WTC11 (cell line): ENCODE measurements around the gene LYAR. TPM values are rescaled to one million over a fixed set of nuclear protein-coding genes. Genes with fewer than 3 reads are reported as not detected.

Source experiments
- ATAC-seq: fragments of 200-7000 bp; cut with Tn5 transposase; 2 replicates; pipeline ENCODE4 v1.10.0; 2021; ENCODE audit warnings: mild to moderate bottlenecking, moderate library complexity
- CTCF ChIA-PET: fragments of 300-600 bp; sonication (Branson Sonifier 250); formaldehyde crosslinking; loops from one replicate; lab custom pipeline; 2021; ENCODE audit warnings: antibody characterized with exemption; lab: Charles Lee
- POLR2A ChIA-PET: fragments of 350-600 bp; sonication (Branson Sonifier 250); formaldehyde crosslinking; loops from one replicate; lab custom pipeline; 2021; ENCODE audit warnings: antibody characterized with exemption; lab: Charles Lee
- DNase-seq: peaks from one replicate; pipeline ENCODE4 v3.0.0; 2021; ENCODE audit warnings: low spot score
- H3K27ac Mint-ChIP-seq: 2 replicates; pipeline ENCODE4 v1.8.0; 2021; ENCODE audit warnings: mixed read lengths
- H3K27me3 Mint-ChIP-seq: 2 replicates; pipeline ENCODE4 v1.8.0; 2021; ENCODE audit warnings: low read depth, mild to moderate bottlenecking, moderate library complexity, mixed read lengths
- H3K36me3 Mint-ChIP-seq: 2 replicates; pipeline ENCODE4 v1.8.0; 2021; ENCODE audit warnings: mixed read lengths
- H3K4me1 Mint-ChIP-seq: 2 replicates; pipeline ENCODE4 v1.8.0; 2022; ENCODE audit warnings: mixed read lengths
- H3K4me3 Mint-ChIP-seq: 2 replicates; pipeline ENCODE4 v1.8.0; 2021; ENCODE audit warnings: mild to moderate bottlenecking, moderate library complexity, mixed read lengths
- H3K9me3 Mint-ChIP-seq: 2 replicates; pipeline ENCODE4 v1.8.0; 2021; ENCODE audit warnings: mixed read lengths
- ATF1 ChIP-seq: sonication (generic); formaldehyde crosslinking; IDR thresholded peaks from 2 replicates; pipeline ENCODE4 v1.8.1; 2023; ENCODE audit warnings: mild to moderate bottlenecking, moderate library complexity, missing genetic modification reagents
- FOXJ3 ChIP-seq: sonication (generic); formaldehyde crosslinking; IDR thresholded peaks from 2 replicates; pipeline ENCODE4 v1.9.0; 2021; ENCODE audit warnings: missing genetic modification reagents, mild to moderate bottlenecking, borderline replicate concordance
- GRHL2 ChIP-seq: fragments of 250-450 bp; sonication (Bioruptor Pico); IDR thresholded peaks from 2 replicates; pipeline ENCODE4 v1.8.0; 2022; ENCODE audit warnings: mild to moderate bottlenecking, moderate library complexity; ENCODE audit not compliant: insufficient replicate concordance, severe bottlenecking
- GTF2I ChIP-seq: fragments of 250-450 bp; sonication (Bioruptor Pico); conservative IDR thresholded peaks from 2 replicates; pipeline ENCODE4 v1.4.0; 2021; ENCODE audit warnings: mild to moderate bottlenecking
- HMGA2 ChIP-seq: fragments of 250-450 bp; sonication (Bioruptor Pico); IDR thresholded peaks from 2 replicates; pipeline ENCODE4 v1.4.0; 2021; ENCODE audit warnings: mild to moderate bottlenecking, moderate library complexity
- NFE2L1 ChIP-seq: sonication (generic); formaldehyde crosslinking; IDR thresholded peaks from 2 replicates; pipeline ENCODE4 v1.8.1; 2023; ENCODE audit warnings: missing genetic modification reagents
- RELA ChIP-seq: sonication (generic); formaldehyde crosslinking; IDR thresholded peaks from 2 replicates; pipeline ENCODE4 v1.8.1; 2022; ENCODE audit warnings: missing genetic modification reagents, mild to moderate bottlenecking, borderline replicate concordance
- SMAD3 ChIP-seq: sonication (generic); formaldehyde crosslinking; IDR thresholded peaks from 2 replicates; pipeline ENCODE4 v1.8.0; 2022; ENCODE audit warnings: missing genetic modification reagents, mild to moderate bottlenecking, borderline replicate concordance
- TCF7 ChIP-seq: sonication (generic); formaldehyde crosslinking; IDR thresholded peaks from 2 replicates; pipeline ENCODE4 v1.8.0; 2022; ENCODE audit warnings: mild to moderate bottlenecking, low read depth, missing genetic modification reagents, moderate library complexity
- TEAD4 ChIP-seq: sonication (generic); formaldehyde crosslinking; IDR thresholded peaks from 2 replicates; pipeline ENCODE4 v1.8.0; 2022; ENCODE audit warnings: mild to moderate bottlenecking, missing genetic modification reagents
- TP53 ChIP-seq: sonication (generic); formaldehyde crosslinking; IDR thresholded peaks from 2 replicates; pipeline ENCODE4 v1.8.1; 2023; ENCODE audit warnings: mild to moderate bottlenecking, missing genetic modification reagents
- ZBTB21 ChIP-seq: sonication (generic); formaldehyde crosslinking; IDR thresholded peaks from 2 replicates; pipeline ENCODE4 v1.8.1; 2023; ENCODE audit warnings: mild to moderate bottlenecking, missing genetic modification reagents, borderline replicate concordance
- ZNF423 ChIP-seq: fragments of 250-450 bp; sonication (Bioruptor Pico); IDR thresholded peaks from 2 replicates; pipeline ENCODE4 v2.1.2; 2022; ENCODE audit warnings: mild to moderate bottlenecking, moderate library complexity
- total RNA-seq: library from RNA; stranded (reverse); gene quantifications from 3 replicates; pipeline ENCODE4 v1.2.3, GENCODE V29; 2021
- TF ChIP-seq, protein P1 (sequence below): sonication (generic); formaldehyde crosslinking; IDR thresholded peaks from 2 replicates; pipeline ENCODE4 v1.8.1; 2022; ENCODE audit warnings: low read depth, mild to moderate bottlenecking, moderate library complexity, missing genetic modification reagents, borderline replicate concordance
- TF ChIP-seq, protein P2 (sequence below): sonication (generic); formaldehyde crosslinking; IDR thresholded peaks from 2 replicates; pipeline ENCODE4 v1.8.0; 2022; ENCODE audit warnings: missing genetic modification reagents
- TF ChIP-seq, protein P3 (sequence below): sonication (generic); formaldehyde crosslinking; conservative IDR thresholded peaks from 2 replicates; pipeline ENCODE4 v1.8.1; 2022; ENCODE audit warnings: mild to moderate bottlenecking, missing genetic modification reagents
- TF ChIP-seq, protein P4 (sequence below): sonication (generic); formaldehyde crosslinking; IDR thresholded peaks from 2 replicates; pipeline ENCODE4 v1.8.1; 2023; ENCODE audit warnings: mild to moderate bottlenecking, missing genetic modification reagents
- TF ChIP-seq, protein P5 (sequence below): fragments of 200-600 bp; IDR thresholded peaks from 2 replicates; pipeline ENCODE4 v1.8.0; 2022; ENCODE audit warnings: antibody characterized with exemption
- TF ChIP-seq, protein P6 (sequence below): sonication (generic); formaldehyde crosslinking; IDR thresholded peaks from 2 replicates; pipeline ENCODE4 v1.8.0; 2022; ENCODE audit warnings: mild to moderate bottlenecking, missing genetic modification reagents
- TF ChIP-seq, protein P7 (sequence below): sonication (generic); formaldehyde crosslinking; IDR thresholded peaks from 2 replicates; pipeline ENCODE4 v1.8.1; 2023; ENCODE audit warnings: mild to moderate bottlenecking, missing genetic modification reagents
- TF ChIP-seq, protein P8 (sequence below): sonication (generic); formaldehyde crosslinking; IDR thresholded peaks from 2 replicates; pipeline ENCODE4 v1.8.1; 2022; ENCODE audit warnings: low read depth, missing genetic modification reagents, borderline replicate concordance

LYAR gene
- total RNA-seq, 1 experiment from 2014 or later, result 36.8 TPM

DNA sequence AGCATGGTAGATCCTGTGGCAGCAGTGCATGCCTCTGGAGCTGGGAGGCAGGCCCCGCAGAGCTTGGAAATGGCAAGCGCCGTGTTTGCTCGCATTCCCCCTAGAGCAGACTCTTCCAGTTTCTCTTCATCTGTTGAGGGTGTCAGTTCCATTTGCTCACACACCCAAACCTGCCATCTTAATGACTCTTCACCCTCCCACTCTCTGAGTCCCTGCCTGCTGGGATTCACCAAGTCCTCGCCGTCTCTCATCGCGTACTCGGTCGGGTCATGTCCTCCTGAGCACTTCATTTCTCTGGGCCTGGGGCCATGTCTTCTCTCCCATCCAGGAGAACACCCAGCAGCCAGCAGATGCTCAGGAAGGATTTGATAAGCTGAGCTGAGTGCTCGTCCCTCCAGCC lies 17.0 kb upstream of the LYAR start (continued):
- TF ChIP-seq, protein P1, sequence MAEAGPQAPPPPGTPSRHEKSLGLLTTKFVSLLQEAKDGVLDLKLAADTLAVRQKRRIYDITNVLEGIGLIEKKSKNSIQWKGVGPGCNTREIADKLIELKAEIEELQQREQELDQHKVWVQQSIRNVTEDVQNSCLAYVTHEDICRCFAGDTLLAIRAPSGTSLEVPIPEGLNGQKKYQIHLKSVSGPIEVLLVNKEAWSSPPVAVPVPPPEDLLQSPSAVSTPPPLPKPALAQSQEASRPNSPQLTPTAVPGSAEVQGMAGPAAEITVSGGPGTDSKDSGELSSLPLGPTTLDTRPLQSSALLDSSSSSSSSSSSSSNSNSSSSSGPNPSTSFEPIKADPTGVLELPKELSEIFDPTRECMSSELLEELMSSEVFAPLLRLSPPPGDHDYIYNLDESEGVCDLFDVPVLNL, result no peak
- TF ChIP-seq ZNF423 (CRISPR knock-in tag) (no peak), SMAD3 (CRISPR knock-in tag) (no peak), NFE2L1 (no peak)

DNA sequence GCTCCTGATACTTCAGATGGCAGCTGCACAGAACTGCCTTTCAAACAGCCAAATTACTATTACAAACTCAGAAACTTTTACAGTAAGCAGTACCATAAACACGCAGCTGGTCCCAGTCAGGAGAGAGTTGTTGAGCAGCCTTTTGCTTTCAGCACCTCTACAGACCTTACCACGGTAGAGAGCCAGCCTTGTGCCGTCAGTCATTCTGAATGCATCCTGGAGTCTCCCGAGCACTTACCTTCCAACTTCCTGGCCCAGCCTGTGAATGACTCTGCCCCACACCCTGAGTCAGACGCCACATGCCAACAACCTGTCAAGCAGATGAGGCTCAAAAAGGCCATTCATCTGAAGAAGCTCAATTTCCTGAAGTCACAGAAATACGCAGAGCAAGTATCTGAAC lies 12.5 kb upstream of the LYAR start:
- Mint-ChIP-seq H3K36me3 (peaks cover 14% of the 10 kb centered on the region), H3K4me1 (no peaks in the 10 kb centered on the region), H3K9me3 (no peaks in the 10 kb centered on the region), H3K27me3 (no peaks in the 10 kb centered on the region), H3K4me3 (no peak overlapping the region)
- ATAC-seq (no peak), DNase-seq (no peak)
- TF ChIP-seq, protein P2, sequence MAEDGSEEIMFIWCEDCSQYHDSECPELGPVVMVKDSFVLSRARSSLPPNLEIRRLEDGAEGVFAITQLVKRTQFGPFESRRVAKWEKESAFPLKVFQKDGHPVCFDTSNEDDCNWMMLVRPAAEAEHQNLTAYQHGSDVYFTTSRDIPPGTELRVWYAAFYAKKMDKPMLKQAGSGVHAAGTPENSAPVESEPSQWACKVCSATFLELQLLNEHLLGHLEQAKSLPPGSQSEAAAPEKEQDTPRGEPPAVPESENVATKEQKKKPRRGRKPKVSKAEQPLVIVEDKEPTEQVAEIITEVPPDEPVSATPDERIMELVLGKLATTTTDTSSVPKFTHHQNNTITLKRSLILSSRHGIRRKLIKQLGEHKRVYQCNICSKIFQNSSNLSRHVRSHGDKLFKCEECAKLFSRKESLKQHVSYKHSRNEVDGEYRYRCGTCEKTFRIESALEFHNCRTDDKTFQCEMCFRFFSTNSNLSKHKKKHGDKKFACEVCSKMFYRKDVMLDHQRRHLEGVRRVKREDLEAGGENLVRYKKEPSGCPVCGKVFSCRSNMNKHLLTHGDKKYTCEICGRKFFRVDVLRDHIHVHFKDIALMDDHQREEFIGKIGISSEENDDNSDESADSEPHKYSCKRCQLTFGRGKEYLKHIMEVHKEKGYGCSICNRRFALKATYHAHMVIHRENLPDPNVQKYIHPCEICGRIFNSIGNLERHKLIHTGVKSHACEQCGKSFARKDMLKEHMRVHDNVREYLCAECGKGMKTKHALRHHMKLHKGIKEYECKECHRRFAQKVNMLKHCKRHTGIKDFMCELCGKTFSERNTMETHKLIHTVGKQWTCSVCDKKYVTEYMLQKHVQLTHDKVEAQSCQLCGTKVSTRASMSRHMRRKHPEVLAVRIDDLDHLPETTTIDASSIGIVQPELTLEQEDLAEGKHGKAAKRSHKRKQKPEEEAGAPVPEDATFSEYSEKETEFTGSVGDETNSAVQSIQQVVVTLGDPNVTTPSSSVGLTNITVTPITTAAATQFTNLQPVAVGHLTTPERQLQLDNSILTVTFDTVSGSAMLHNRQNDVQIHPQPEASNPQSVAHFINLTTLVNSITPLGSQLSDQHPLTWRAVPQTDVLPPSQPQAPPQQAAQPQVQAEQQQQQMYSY, result no peak
- TF ChIP-seq, protein P3, sequence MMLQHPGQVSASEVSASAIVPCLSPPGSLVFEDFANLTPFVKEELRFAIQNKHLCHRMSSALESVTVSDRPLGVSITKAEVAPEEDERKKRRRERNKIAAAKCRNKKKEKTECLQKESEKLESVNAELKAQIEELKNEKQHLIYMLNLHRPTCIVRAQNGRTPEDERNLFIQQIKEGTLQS (CRISPR knock-in tag), result no peak
- TF ChIP-seq, protein P4, sequence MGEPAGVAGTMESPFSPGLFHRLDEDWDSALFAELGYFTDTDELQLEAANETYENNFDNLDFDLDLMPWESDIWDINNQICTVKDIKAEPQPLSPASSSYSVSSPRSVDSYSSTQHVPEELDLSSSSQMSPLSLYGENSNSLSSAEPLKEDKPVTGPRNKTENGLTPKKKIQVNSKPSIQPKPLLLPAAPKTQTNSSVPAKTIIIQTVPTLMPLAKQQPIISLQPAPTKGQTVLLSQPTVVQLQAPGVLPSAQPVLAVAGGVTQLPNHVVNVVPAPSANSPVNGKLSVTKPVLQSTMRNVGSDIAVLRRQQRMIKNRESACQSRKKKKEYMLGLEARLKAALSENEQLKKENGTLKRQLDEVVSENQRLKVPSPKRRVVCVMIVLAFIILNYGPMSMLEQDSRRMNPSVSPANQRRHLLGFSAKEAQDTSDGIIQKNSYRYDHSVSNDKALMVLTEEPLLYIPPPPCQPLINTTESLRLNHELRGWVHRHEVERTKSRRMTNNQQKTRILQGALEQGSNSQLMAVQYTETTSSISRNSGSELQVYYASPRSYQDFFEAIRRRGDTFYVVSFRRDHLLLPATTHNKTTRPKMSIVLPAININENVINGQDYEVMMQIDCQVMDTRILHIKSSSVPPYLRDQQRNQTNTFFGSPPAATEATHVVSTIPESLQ (CRISPR knock-in tag), result no peak
- TF ChIP-seq, protein P5, sequence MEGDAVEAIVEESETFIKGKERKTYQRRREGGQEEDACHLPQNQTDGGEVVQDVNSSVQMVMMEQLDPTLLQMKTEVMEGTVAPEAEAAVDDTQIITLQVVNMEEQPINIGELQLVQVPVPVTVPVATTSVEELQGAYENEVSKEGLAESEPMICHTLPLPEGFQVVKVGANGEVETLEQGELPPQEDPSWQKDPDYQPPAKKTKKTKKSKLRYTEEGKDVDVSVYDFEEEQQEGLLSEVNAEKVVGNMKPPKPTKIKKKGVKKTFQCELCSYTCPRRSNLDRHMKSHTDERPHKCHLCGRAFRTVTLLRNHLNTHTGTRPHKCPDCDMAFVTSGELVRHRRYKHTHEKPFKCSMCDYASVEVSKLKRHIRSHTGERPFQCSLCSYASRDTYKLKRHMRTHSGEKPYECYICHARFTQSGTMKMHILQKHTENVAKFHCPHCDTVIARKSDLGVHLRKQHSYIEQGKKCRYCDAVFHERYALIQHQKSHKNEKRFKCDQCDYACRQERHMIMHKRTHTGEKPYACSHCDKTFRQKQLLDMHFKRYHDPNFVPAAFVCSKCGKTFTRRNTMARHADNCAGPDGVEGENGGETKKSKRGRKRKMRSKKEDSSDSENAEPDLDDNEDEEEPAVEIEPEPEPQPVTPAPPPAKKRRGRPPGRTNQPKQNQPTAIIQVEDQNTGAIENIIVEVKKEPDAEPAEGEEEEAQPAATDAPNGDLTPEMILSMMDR, result no peak
- TF ChIP-seq ZBTB21 (CRISPR knock-in tag) (no peak), TEAD4 (CRISPR knock-in tag) (no peak), TP53 (CRISPR knock-in tag) (no peak), RELA (CRISPR knock-in tag) (no peak), GTF2I (CRISPR knock-in tag) (no peak), FOXJ3 (no peak), HMGA2 (CRISPR knock-in tag) (no peak), TCF7 (CRISPR knock-in tag) (no peak), GRHL2 (no peak), ATF1 (CRISPR knock-in tag) (no peak)
- TF ChIP-seq, protein P6, sequence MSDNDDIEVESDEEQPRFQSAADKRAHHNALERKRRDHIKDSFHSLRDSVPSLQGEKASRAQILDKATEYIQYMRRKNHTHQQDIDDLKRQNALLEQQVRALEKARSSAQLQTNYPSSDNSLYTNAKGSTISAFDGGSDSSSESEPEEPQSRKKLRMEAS (CRISPR knock-in tag), result no peak
- TF ChIP-seq, protein P7, sequence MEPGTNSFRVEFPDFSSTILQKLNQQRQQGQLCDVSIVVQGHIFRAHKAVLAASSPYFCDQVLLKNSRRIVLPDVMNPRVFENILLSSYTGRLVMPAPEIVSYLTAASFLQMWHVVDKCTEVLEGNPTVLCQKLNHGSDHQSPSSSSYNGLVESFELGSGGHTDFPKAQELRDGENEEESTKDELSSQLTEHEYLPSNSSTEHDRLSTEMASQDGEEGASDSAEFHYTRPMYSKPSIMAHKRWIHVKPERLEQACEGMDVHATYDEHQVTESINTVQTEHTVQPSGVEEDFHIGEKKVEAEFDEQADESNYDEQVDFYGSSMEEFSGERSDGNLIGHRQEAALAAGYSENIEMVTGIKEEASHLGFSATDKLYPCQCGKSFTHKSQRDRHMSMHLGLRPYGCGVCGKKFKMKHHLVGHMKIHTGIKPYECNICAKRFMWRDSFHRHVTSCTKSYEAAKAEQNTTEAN (CRISPR knock-in tag), result no peak
- TF ChIP-seq, protein P8, sequence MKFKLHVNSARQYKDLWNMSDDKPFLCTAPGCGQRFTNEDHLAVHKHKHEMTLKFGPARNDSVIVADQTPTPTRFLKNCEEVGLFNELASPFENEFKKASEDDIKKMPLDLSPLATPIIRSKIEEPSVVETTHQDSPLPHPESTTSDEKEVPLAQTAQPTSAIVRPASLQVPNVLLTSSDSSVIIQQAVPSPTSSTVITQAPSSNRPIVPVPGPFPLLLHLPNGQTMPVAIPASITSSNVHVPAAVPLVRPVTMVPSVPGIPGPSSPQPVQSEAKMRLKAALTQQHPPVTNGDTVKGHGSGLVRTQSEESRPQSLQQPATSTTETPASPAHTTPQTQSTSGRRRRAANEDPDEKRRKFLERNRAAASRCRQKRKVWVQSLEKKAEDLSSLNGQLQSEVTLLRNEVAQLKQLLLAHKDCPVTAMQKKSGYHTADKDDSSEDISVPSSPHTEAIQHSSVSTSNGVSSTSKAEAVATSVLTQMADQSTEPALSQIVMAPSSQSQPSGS (CRISPR knock-in tag), result no peak
- TF ChIP-seq, all 79 proteins: peak for 0
- POLR2A ChIA-PET, result no interaction called here
- CTCF ChIA-PET, result no interaction called here
- H3K27ac Mint-ChIP-seq, result no peak overlapping the region
